ENCODE measurements around the gene ADAMTS5.

ADAMTS5 gene

GRCh38 chr21:26887251-26887650 lies 79.6 kb downstream of the ADAMTS5 start:
- DNase-seq (ENCODE audit: low spot score) = no peak

- DNase-seq (ENCODE audit: low spot score) = no peak
Measured at GRCh38 chr21:26884436-26884835, 82.5 kb downstream of the ADAMTS5 start.

- no peak for DNase-seq (ENCODE audit: low spot score)
Measured at GRCh38 chr21:26883768-26884167, 83.1 kb downstream of the ADAMTS5 start.

- DNase-seq (ENCODE audit: low spot score) = no peak
Measured at GRCh38 chr21:26881504-26882228, 85.2 kb downstream of the ADAMTS5 start.

- DNase-seq (ENCODE audit: low spot score) = no peak
Measured at GRCh38 chr21:26877018-26877417, 89.9 kb downstream of the ADAMTS5 start.

GRCh38 chr21:26874347-26874746 lies 92.5 kb downstream of the ADAMTS5 start:
- DNase-seq (ENCODE audit: low spot score) = no peak
